Measurements from ENCODE around the gene DHRS7B. TPM values are rescaled to one million over a fixed set of nuclear protein-coding genes. Genes with fewer than 3 reads are reported as not detected.

The DHRS7B gene
- total RNA-seq, 1 experiment from 2014 or later, result 30.0 TPM

DNA sequence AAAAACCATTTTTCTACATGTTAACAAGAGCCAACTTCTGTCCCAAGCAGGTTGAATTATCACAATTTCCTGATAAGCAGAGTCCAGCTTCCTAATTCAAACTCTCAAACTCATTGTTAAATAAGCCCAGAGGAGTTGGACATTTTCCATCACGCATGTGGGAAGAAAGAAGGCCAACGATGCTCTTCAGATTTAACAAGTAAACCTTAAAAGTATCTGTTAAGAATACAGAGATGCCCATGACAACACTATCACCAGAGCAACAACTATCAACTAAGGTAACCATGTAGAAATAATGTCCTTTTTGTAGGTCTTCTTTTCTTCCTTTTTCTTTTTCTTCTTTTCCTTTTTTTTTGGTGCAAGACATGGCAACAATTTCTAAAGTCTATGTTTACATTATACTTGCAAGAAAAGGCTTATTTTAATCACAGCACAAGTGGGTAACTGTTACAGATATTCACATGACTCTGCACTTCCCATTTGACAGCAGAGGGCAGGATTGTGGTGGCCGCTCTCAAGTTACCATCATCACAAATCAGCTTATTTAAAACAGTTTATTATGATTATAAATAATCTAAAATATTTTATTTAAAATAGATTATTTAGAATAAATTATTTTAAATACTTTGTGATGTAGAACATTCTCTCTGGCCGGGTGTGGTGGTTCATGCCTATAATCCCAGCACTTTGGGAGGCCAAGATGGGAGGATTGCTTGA is 35.7 kb upstream of the DHRS7B start:
- no peak overlapping the region for H3K4me3 ChIP-seq (ENCODE audit: low read depth, low read length)
- H3K36me3 ChIP-seq (ENCODE audit: control insufficient read depth, insufficient read depth, low read length), result no peaks in the 10 kb centered on the region
- no peaks in the 10 kb centered on the region for H3K9me3 ChIP-seq
- POLR2A ChIA-PET, result no interaction called here
- H3K27ac Mint-ChIP-seq (ENCODE audit: unreplicated experiment), result no peak overlapping the region
- H3K4me1 ChIP-seq, result peaks cover 15% of the 10 kb centered on the region
- no TSS peak for BruUV-seq (replicated peaks)
- peaks cover 10% of the 10 kb centered on the region for H3K4me1 Mint-ChIP-seq (ENCODE audit: low read depth, unreplicated experiment)
- CTCF ChIA-PET, result no interaction called here
- TF ChIP-seq, protein P1, sequence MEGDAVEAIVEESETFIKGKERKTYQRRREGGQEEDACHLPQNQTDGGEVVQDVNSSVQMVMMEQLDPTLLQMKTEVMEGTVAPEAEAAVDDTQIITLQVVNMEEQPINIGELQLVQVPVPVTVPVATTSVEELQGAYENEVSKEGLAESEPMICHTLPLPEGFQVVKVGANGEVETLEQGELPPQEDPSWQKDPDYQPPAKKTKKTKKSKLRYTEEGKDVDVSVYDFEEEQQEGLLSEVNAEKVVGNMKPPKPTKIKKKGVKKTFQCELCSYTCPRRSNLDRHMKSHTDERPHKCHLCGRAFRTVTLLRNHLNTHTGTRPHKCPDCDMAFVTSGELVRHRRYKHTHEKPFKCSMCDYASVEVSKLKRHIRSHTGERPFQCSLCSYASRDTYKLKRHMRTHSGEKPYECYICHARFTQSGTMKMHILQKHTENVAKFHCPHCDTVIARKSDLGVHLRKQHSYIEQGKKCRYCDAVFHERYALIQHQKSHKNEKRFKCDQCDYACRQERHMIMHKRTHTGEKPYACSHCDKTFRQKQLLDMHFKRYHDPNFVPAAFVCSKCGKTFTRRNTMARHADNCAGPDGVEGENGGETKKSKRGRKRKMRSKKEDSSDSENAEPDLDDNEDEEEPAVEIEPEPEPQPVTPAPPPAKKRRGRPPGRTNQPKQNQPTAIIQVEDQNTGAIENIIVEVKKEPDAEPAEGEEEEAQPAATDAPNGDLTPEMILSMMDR (IDR thresholded peaks at IDR 0.05; ENCODE audit: insufficient read depth in 1 of 2, low read depth in 1 of 2, low read length in 1 of 2, severe bottlenecking in 1 of 2, unreplicated experiment in 1 of 2), result no peak
- intact Hi-C loops (cut with micrococcal nuclease; ENCODE audit: unreplicated experiment), result no loop called here
- H3K36me3 Mint-ChIP-seq (ENCODE audit: insufficient read depth, unreplicated experiment), result no peaks in the 10 kb centered on the region
- no peak for DNase-seq
- H3K27me3 Mint-ChIP-seq (ENCODE audit: insufficient read depth, unreplicated experiment), result no peaks in the 10 kb centered on the region
- no peaks in the 10 kb centered on the region for H3K27me3 ChIP-seq (replicated peaks; ENCODE audit: control insufficient read depth, insufficient read depth, low read length)
- H3K9me3 Mint-ChIP-seq (ENCODE audit: unreplicated experiment), result no peaks in the 10 kb centered on the region
- H3K4me3 Mint-ChIP-seq (ENCODE audit: unreplicated experiment), result no peak overlapping the region

DNA sequence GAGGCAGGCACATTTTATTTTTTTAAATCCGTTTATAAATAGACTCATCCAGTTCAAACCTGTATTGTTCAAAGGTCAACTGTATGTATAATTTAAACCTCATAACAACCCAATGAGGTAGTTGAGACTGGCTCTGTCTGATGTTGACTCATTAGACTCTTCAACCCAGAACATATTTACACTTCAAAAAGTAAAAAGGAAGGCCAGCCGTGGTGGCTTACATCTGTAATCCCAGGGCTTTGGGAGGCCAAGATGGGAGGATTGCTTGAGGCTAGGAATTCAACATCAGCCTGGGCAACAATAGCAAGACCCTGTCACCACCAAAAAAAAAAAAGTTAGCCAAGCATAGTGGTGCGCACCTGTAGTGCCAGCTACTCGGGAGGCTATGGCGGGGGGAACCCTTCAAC is 32.5 kb upstream of the DHRS7B start:
- DNase-seq, result peak; percentile 59 to 70
- H3K36me3 Mint-ChIP-seq (ENCODE audit: insufficient read depth, unreplicated experiment), result peaks cover 8% of the 10 kb centered on the region
- H3K27me3 ChIP-seq (replicated peaks; ENCODE audit: control insufficient read depth, insufficient read depth, low read length), result no peaks in the 10 kb centered on the region

DNA sequence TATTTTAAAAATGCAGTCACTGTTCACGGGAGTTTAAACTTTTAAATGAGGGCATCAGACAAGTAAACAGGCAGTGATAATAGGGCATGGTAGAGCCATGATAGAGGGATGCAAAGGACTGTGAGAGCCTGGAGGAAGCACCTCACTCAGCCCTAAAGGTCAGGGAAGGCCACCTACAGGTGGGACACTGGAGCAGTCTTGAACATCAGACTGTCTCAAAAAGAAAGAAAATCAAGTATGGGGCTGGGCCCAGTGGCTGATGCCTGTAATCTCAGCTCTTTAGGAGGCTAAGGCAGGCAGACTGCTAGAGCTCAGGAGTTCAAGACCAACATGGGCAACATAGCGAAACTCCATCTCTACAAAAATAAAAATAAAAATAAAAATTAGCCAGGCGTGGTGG is 31.0 kb upstream of the DHRS7B start:
- H3K27me3 ChIP-seq (replicated peaks; ENCODE audit: control insufficient read depth, insufficient read depth, low read length), result no peaks in the 10 kb centered on the region
- peaks cover 11% of the 10 kb centered on the region for H3K4me1 ChIP-seq
- H3K36me3 Mint-ChIP-seq (ENCODE audit: insufficient read depth, unreplicated experiment), result peaks cover 11% of the 10 kb centered on the region
- no peak overlapping the region for H3K4me3 Mint-ChIP-seq (ENCODE audit: unreplicated experiment)
- no peaks in the 10 kb centered on the region for H3K9me3 ChIP-seq
- intact Hi-C loops (cut with micrococcal nuclease; ENCODE audit: unreplicated experiment), result loop anchor here (5.0 kb wide), 2 partner anchors 73 to 188 kb away; no protein-coding TSS in a partner anchor
- H3K9me3 Mint-ChIP-seq (ENCODE audit: unreplicated experiment), result no peaks in the 10 kb centered on the region
- H3K27me3 Mint-ChIP-seq (ENCODE audit: insufficient read depth, unreplicated experiment), result no peaks in the 10 kb centered on the region
- H3K4me3 ChIP-seq (ENCODE audit: low read depth, low read length), result no peak overlapping the region
- TF ChIP-seq, protein P1 (IDR thresholded peaks at IDR 0.05; ENCODE audit: insufficient read depth in 1 of 2, low read depth in 1 of 2, low read length in 1 of 2, severe bottlenecking in 1 of 2, unreplicated experiment in 1 of 2), result no peak
- ChIA-PET CTCF (no interaction called here), POLR2A (interaction anchor here (0.8 kb wide), 1 partner anchor 53 kb away, joined by 9 read pairs; the partner anchor contains the start of gene USP22)
- no TSS peak for BruUV-seq (replicated peaks)
- peaks cover 17% of the 10 kb centered on the region for H3K4me1 Mint-ChIP-seq (ENCODE audit: low read depth, unreplicated experiment)
- H3K27ac Mint-ChIP-seq (ENCODE audit: unreplicated experiment), result peak overlapping the region; percentile 65
- DNase-seq, result peak in 1 of 2 experiments; percentile 19
- H3K36me3 ChIP-seq (ENCODE audit: control insufficient read depth, insufficient read depth, low read length), result no peaks in the 10 kb centered on the region

More for the DNA sequence above, 32.5 kb upstream of the DHRS7B start:
- BruUV-seq (replicated peaks), result no TSS peak
- ChIA-PET POLR2A (interaction anchor here (0.7 kb wide), 1 partner anchor 292 kb away, joined by 5 read pairs; no protein-coding TSS in a partner anchor), CTCF (no interaction called here)
- no peaks in the 10 kb centered on the region for H3K9me3 Mint-ChIP-seq (ENCODE audit: unreplicated experiment)
- H3K4me1 Mint-ChIP-seq (ENCODE audit: low read depth, unreplicated experiment), result peaks cover 17% of the 10 kb centered on the region
- no peak overlapping the region for H3K4me3 Mint-ChIP-seq (ENCODE audit: unreplicated experiment)
- H3K4me3 ChIP-seq (ENCODE audit: low read depth, low read length), result no peak overlapping the region
- no peaks in the 10 kb centered on the region for H3K36me3 ChIP-seq (ENCODE audit: control insufficient read depth, insufficient read depth, low read length)
- intact Hi-C loops (cut with micrococcal nuclease; ENCODE audit: unreplicated experiment), result no loop called here
- TF ChIP-seq, protein P1 (IDR thresholded peaks at IDR 0.05; ENCODE audit: insufficient read depth in 1 of 2, low read depth in 1 of 2, low read length in 1 of 2, severe bottlenecking in 1 of 2, unreplicated experiment in 1 of 2), result no peak
- no peaks in the 10 kb centered on the region for H3K27me3 Mint-ChIP-seq (ENCODE audit: insufficient read depth, unreplicated experiment)
- no peaks in the 10 kb centered on the region for H3K9me3 ChIP-seq
- H3K27ac Mint-ChIP-seq (ENCODE audit: unreplicated experiment), result peak overlapping the region; percentile 53
- peaks cover 15% of the 10 kb centered on the region for H3K4me1 ChIP-seq
